ENCODE results near the gene C5orf15.

DNA sequence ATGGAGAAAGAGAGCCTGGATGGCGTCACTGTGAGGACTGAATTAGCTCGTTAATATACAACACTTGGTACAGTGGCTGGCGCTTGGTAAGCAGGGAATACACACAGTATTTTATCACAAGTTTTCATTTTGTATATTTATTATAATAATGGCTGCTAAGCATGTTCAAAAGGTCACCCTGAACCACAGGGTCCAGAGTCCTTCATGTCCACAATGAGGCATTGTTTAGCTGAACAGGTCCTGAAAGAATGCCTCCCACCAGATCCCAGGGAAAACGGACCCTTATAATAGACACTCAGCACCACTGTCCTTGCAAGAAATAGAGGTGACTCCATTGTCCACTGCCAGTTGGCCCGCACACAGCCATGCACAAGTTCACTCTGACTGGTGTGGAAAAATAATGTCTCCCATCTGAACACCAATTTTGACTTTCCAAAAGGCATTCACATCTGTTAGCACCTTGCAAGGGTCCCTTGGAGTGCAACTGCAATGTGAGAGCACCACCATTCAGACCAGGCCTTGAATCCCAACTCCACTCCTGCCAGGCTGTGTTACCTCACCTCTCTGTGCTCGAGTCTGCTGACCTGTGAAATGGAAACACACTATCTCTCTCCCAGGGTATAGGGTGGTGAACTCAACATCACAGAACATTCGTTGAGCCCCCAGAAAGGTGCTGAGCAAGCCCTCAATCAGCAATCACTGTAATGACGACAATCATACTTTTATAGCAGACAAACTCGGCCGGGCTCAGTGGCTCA is 32.5 kb upstream of the C5orf15 start:
- TF ChIP-seq CTCF (IDR thresholded peaks at IDR 0.05) (no peak), EZH2 (IDR thresholded peaks at IDR 0.05) (no peak)
